DMS153 (cell line): ENCODE measurements around the gene MUC4.
A peak's percentile ranks its signal among the peaks of the same experiment; 100 is the strongest.
"Not testable (repeated sequence)": the region's sequence is repeated elsewhere in the genome, so short reads cannot be mapped to it uniquely, and the experiment has no call there.

Experiments
- DNase-seq: peaks from one replicate; lab custom pipeline; 2025; lab: John Stamatoyannopoulos, UW

MUC4 gene

GRCh38 chr3:195813916-195814640 lies 2.3 kb upstream of the MUC4 start:
- DNase-seq, result no peak

GRCh38 chr3:195812366-195812765 lies 637 bp upstream of the MUC4 start:
- no peak for DNase-seq

- DNase-seq, result no peak
Observed at GRCh38 chr3:195810455-195810845, 1.3 kb downstream of the MUC4 start.

- DNase-seq, result no peak
Observed at GRCh38 chr3:195809796-195810454, 1.8 kb downstream of the MUC4 start.

- DNase-seq, result no peak
Observed at GRCh38 chr3:195809291-195809785, 2.4 kb downstream of the MUC4 start.

- DNase-seq, result no peak
Observed at GRCh38 chr3:195808741-195809290, 2.9 kb downstream of the MUC4 start.

- peak; percentile 35 for DNase-seq
Observed at GRCh38 chr3:195807681-195808121, 4.0 kb downstream of the MUC4 start.

GRCh38 chr3:195806916-195807231 lies 4.9 kb downstream of the MUC4 start:
- no peak for DNase-seq

GRCh38 chr3:195806211-195806915 lies 5.4 kb downstream of the MUC4 start:
- DNase-seq, result no peak

- DNase-seq, result not testable (repeated sequence)
Observed at GRCh38 chr3:195805588-195805987, 6.1 kb downstream of the MUC4 start.

GRCh38 chr3:195805181-195805580 lies 6.5 kb downstream of the MUC4 start:
- DNase-seq, result no peak

GRCh38 chr3:195803289-195803908 lies 8.3 kb downstream of the MUC4 start:
- no peak for DNase-seq

- no peak for DNase-seq
Observed at GRCh38 chr3:195802795-195803194, 8.9 kb downstream of the MUC4 start.

GRCh38 chr3:195802261-195802701 lies 9.4 kb downstream of the MUC4 start:
- DNase-seq, result no peak

- no peak for DNase-seq
Observed at GRCh38 chr3:195801251-195802183, 10.2 kb downstream of the MUC4 start.

- DNase-seq, result no peak
Observed at GRCh38 chr3:195800240-195800639, 11.5 kb downstream of the MUC4 start.

GRCh38 chr3:195796795-195797194 lies 14.9 kb downstream of the MUC4 start:
- no peak for DNase-seq

- no peak for DNase-seq
Observed at GRCh38 chr3:195794708-195795107, 17.0 kb downstream of the MUC4 start.

GRCh38 chr3:195792621-195793020 lies 19.1 kb downstream of the MUC4 start:
- DNase-seq, result not testable (repeated sequence)

GRCh38 chr3:195790901-195791300 lies 20.8 kb downstream of the MUC4 start:
- no peak for DNase-seq
